Left cardiac atrium (tissue), 2 donors: ENCODE results near the gene AP4S1. TPM values are rescaled to one million over a fixed set of nuclear protein-coding genes. Genes with fewer than 3 reads are reported as not detected.

Experiments
- microRNA-seq, 2 donors: library from miRNA; unstranded; fragments of <30 nt; microRNA quantifications; one replicate each; pipeline ENCODE4 v1.2.0, GENCODE V29; 2020
- total RNA-seq, 2 donors: library from RNA; stranded (reverse); fragmentation: NEBNext Ultra II Directional; extraction: Animal tissue kit (Norgen Biotek cat#: 25700); gene quantifications; one replicate each; pipeline ENCODE4 v1.2.1, GENCODE V29; 2021
- donor health status: DM: no; HTN: yes; CAD: no; lungs with severe emphysema.
- donor health status: DM: yes; HTN: yes; CAD: no.

AP4S1 gene
- total RNA-seq, 2 donors from 2014 or later = 6.3 to 7.5 TPM

Small RNAs within 50 kb of the gene (microRNA-seq; reads per million reads assigned to microRNA genes)
- gene MIR624 = 8.7 to 17.2 reads per million in 2 donors

Other genes with a start within 250 kb of the AP4S1 start
- gene COCH, start 151.1 kb upstream of the AP4S1 start, total RNA-seq = 1 to 10 TPM in 1 of 2 donors, under 1 TPM in 1; 0.82 to 1.2 TPM
- gene STRN3, start 730 bp downstream of the AP4S1 start, total RNA-seq = 10 to 100 TPM; 37.3 to 48.6 TPM
- gene HECTD1, start 182.1 kb downstream of the AP4S1 start, total RNA-seq = 100 to 1,000 TPM; 121 to 178 TPM